Kasumi-1 (cell line): ENCODE results near the gene WDR7.

Source experiments
- DNase-seq, 2 experiments: peaks; one replicate each; lab custom pipeline; 2025; lab: John Stamatoyannopoulos, UW

WDR7 gene

DNA sequence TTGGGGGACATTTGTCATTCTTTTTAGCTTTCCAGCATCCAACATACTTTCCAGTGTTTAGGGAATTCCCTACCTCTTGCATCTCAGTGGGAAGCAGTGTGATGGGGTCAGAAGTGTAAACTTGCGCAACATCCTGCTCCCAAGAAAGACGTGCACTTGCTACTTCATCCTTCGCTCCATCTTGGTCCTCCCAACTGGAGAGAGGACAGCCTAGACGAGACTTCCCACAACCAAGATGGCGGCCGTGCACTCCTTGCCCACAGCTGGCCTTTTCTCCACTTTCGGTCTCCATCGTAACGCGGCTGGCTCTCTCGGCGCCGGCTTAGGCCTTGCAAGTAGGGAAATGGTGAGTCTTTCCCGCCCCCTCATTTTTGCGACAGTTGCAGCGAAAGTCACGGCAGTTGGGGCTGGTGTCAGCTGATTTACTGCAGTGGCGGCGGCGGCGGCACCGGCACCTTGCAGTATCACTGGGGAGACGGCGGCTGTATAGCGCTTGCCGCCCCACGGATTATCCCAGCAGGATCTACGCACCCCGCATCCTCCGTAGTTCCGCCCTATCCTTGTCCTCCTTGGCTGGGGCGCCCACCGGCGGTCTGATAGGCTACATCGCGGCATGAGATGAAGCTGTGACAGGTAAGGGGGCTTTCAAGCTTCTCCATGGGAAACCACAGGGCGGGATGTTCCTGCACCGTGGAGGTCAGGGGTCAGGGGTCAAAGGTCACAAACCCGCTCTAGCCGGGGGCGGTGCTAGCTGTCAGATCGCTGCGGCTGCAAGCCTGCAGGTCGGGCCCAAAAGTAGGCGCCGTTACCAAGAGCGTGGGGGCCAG, at the start of gene WDR7:
Gene WDR7 (plus strand): TSS at position 416 of the 827 bp plus-strand sequence. CDS start 21,157 bp downstream, outside the sequence.
- peak; percentile 96 to 98 for DNase-seq

DNA sequence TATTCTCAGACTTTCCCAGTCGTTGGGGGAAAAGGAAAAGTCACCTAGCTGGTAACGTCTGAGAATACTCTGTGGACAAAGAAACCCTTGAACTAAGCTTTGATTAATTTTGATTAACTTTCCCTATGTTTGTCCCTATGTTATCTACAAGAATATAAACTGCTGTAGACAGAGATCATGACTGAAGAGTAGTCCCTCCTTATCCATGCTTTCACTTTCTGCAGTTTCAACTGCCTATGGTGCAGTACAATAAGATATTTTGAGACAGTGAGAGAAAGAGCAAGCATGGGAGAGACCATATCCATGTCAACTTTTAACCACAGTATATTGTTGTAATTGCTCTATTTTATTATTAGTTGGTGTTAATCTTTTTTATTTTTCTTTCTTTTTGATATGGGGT, 44.5 kb upstream of the WDR7 start:
- DNase-seq = no peak

DNA sequence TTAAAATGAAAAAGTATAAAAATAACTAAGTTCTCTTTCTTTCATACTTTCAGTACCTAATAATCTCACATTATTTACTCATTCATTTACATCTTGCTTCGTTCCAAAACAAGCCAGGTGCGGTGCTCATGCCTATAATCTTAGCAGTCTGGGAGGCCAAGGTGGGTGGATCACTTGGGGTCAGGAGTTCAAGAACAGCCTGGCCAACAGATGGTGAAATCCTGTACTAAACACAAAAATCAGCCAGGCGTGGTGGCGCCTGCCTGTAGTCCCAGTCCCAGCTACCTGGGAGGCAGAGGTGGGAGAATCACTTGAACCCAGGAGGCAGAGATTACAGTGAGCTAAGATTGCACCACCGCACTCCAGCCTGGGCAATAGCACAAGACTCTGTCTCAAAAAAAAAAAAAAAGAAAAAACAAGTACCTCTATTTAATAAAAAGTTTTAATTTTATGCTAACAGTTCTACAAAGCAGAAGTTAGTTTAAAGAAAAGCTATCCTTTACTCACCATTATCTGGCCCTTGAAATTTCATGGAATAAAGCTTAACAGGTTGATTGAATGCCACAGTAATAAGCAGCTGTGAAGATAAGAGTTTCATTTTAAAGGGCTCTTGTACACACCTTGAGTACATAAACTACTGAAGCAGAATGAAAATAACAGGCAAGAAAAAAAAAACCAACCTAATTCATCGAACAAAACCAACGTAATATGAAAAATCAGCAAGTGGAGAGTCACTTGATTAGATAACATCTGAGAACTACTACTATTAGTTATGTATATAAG, 35.2 kb upstream of the WDR7 start:
- no peak for DNase-seq

DNA sequence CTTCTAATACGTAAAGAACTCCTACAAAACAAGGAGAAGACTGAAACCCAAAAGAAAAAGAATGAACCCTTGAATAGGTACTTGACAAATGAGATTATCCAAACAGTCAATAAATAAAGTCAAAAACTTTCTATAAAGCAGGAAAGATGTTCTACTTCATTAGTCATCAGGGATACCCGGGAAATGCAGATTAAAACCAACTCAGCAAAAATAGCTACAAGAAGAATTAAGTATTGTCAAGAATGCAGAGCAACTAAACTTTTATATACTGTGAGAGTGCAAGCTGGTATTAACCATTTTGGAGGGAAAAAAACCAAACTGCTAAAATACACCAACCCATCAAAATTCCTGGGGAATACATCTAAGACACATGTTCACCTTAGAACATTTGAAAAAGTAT, 23.2 kb upstream of the WDR7 start:
- no peak for DNase-seq

DNA sequence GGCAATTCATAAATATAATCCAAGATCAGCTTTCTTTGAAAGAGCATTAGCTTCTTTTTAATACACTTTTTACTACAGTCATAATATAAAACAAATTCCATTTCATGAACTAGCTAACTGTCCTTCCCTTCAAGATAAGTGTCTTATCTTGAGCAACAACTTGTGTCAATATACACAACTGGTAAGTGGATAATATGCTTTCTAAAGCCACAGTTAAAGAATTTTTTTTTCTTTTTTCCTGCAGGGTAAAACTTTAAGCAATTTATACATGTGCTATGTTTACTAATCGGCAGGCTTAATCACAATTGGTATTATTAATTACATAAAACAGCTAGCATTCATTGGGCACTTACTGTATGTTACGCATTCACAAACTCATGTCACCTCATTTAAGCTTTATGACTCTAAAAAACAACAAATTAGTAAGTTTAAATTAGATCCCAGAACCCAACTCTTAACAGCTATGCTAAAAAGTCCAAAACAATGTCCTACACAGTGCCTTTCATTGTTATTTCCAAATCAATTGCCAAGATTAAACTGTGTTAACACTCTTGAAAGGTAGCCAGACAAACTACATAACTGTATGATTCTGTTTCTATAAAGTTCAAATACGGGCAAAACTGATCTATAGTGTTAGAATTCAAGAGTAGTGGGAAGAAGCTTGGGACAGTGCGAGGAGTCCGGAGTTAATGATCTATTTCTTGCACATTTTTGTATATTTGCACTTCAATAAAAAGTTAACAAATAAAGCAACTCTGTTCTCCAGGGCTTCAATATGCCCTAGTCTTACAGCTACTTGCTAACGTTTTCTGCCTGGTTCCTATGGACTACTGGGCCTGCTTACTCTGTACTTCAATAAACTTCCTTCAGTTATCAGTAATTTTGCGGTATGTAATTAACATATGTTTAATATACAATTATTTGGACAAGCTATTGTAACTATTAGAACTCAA, 18.8 kb upstream of the WDR7 start:
- no peak for DNase-seq

DNA sequence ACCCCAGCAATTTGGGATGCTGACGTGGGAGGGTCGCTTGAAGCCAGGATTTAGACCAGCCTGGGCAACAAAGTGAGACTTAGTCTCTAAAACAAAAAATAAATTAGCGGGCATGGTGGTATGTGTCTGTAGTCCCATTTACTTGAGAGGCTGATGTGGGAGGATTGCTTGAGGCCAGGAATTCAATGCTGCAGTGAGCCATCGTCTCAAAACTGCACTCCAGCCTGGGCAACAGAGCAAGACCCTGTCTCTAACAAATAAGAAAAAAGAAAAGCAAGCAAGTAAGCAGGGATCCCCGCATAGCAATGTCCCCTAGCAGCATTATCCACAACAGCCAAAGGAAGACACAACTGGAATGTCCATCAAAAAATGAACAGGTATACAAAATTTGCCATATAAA, 16.2 kb upstream of the WDR7 start:
- DNase-seq = no peak

DNA sequence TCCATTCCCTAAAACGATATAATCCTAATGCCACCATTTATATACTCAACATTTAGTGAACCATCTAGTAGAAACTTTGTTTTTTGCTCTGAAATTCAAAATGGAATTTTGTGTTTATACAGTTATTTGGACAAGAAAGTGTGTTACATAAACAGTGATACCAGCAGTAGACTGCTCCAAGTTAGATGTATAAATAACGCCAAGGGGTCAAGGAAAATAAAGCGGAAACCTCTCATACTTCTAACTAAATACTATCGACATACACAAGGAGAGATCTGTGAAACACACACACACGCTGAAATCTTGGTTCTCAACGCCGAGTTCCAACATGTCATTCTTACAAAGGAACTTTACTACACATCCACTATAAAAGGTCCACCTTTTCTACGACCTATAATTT, 14.0 kb upstream of the WDR7 start:
- peak in 1 of 2 experiments; percentile 11 for DNase-seq

DNA sequence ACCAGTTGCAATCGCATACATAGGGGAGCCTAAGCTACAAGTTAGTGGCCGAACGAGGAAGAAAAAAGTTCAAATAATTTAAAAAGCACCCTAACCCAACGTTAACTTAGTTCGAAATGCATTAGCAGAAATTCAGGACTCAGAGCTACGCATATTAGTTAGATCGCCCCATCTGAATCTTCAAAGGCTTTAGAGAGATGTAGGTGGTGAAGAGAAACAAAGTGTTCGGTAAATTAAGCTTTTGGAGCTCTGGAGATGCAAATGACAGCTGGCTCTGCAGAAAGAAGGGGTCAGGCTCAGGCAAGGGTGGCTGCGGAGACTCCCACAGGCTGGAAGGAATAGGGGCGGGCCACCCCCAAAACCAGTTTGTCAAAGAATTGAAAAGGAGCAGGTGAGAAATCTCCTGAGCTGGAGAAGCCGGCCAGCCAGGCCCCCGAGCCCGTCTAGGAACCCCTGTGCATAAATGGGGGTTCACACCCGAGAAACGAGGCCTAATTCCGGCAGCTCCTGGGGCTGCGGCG, 13.4 kb upstream of the WDR7 start:
- peak in 1 of 2 experiments; percentile 27 for DNase-seq

DNA sequence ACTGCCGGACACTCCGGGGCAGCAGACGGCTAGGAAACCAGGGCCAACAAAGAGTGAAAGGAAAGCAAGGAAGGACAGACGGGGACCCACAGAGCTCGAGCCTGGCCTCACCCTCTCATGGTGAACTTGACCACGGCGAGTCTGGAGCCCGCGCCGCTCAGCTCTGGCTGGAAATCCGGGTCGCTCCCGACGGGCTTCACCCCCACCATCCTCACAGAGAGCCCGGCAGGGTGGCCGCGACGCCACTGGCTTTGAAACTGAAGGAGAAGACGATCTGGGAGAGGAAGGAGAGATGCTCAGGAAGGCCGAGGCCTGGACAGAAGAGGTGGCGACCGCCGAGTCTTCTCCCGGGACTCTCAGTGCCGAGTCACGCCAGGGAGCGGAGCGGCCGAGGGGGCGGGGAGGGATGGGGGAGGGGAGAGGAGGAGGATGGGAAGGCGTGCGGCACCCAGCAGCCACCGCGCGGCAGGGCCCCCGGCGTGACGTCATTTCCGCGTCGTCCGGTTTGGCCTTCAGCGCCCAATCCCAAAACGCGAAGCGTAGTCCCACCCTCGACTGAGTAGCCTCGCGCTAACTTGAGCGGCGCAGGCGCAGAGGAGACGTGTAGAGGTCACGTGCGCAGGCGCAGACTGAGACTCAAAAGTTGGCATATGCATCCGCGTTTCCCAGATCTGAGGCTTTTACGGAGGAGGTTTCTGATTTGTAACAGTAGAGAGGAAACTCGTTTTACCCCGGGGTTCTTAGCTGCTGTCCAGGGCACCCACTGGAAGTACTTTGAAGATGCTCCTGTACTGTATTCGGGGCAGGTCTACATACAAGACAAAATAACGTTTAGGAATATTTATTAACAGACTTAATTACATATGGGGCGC, 12.7 kb upstream of the WDR7 start, which contains the start of gene TXNL1:
Gene TXNL1 (minus strand): TSS at position 361 of the 872 bp plus-strand sequence. CDS start 152 bp downstream, at position 209.
- DNase-seq = peak; percentile 96

DNA sequence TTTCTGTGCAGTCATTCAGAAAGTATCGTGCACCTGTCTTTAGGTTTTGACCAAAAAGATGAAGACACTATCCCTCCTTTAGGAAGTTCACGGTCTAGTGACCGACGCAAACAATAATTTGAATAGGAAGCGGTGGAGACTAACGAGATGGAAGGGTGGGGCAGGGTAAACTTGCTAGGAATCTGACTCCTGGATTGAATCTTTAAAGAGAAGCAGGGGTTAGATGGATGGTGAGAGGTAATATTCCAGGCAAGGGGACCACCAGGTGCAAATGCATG, 12.1 kb upstream of the WDR7 start:
- DNase-seq = no peak

DNA sequence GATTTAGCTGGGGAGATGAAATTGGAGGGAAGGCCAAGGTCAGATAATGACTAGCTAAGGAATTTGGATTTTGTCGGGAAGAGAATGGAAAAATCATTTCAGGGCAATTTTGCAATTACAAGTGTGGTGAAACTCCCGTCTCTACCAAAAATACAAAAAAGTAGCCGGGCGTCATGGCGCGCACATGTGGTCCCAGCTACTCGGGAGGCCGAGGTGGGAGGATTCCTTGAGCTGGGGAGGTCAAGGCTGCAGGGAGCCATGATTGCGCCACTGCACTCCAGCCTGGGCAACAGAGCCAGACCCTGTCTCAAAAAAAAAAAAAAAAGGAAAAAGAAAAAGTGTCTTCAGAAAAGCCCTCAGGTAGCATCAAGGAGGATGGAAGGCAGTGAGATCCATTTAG, 11.6 kb upstream of the WDR7 start:
- no peak for DNase-seq

DNA sequence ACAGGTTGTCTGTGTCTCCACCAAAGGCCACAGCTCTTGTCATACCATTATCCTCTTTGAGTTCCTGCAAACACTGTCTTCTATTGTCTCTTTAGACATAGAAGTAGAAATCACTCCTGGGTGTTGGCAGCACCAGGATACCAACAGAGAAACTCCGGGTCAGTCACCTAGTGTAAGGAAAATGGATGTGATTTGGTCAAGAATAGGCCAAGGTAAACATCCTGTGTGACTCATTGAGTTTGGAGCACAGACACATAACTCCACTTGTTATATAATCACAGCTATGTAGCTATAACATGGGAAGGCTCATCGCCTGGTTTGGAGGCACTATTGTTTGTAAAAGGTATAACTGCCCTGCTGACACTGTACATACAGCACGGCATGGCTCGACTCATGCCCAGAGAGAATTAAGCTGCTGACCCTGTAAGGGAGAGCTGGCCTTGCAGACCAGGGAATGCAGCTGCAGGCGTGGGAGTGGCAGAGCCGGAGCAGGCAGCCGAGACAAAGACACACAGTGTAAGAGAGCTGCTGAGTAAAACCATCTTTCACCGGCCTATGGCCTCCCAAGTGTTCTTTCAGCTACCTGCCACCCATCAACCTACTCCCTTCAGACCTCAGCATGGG, 9.3 kb upstream of the WDR7 start:
- DNase-seq = no peak

DNA sequence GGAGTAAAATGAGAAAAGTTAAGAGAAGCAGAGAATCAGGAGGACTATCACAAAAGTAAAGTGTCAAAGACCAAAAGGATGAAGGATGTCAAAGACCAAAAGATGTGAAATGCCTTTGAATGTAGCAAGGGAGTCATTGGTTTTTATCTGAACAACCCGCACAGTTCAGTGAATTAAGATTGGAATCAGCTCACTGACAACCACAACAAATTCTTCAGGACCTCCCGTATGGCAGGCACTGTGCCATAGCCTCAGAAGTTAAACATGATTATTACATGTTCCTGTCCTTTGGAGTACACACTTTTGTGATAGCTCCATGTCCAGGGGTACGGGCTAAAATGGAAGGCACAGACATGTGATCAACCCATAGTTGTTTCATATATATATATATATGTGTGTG, 7.8 kb upstream of the WDR7 start:
- no peak for DNase-seq

DNA sequence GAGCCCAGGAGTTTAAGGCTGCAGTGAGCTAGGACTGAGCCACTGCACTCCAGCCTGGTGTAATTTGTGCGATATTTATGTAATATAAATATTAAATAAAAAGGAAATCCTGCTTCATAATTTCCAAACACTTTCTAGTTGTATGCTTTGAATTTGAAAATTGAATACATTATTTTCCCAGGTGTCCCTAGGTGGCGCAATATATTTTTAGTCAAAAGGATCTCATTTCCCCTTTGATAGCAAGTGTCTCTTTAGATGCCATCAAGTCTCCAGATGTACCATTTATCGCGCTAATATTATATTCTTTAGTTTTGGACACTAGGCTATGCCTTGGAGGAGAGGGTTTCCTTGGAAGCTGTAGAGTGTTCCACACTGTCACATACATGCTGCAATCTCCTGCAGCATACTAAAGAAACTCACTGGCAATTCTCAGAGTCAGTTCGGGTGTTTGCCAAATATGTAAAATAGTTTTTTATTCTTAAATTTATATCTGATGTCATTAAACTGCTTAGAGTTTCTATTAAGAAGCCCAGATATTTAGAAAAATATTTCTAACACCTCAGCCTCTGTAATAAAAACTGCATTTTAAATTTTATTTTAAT, 5.6 kb upstream of the WDR7 start:
- peak; percentile 30 to 44 for DNase-seq

DNA sequence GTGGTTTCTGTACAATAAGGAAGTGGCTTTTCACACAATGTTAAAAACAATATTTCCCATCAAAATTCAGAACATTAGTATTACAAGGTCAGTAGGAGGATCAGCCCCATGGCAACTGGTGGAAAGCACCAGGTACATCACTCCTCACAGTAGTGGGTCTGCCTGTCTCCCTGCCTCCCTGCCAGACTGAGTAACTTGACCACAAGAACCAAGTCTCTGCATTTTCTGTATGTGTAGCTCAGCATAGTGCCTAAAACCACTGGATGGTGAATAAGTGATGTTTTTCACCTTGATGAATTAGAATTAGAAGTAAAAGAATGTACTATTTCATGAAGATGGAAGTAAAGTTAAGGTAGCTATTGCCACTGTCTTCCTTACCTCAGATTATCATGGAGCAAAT, 4.1 kb upstream of the WDR7 start:
- DNase-seq = no peak

DNA sequence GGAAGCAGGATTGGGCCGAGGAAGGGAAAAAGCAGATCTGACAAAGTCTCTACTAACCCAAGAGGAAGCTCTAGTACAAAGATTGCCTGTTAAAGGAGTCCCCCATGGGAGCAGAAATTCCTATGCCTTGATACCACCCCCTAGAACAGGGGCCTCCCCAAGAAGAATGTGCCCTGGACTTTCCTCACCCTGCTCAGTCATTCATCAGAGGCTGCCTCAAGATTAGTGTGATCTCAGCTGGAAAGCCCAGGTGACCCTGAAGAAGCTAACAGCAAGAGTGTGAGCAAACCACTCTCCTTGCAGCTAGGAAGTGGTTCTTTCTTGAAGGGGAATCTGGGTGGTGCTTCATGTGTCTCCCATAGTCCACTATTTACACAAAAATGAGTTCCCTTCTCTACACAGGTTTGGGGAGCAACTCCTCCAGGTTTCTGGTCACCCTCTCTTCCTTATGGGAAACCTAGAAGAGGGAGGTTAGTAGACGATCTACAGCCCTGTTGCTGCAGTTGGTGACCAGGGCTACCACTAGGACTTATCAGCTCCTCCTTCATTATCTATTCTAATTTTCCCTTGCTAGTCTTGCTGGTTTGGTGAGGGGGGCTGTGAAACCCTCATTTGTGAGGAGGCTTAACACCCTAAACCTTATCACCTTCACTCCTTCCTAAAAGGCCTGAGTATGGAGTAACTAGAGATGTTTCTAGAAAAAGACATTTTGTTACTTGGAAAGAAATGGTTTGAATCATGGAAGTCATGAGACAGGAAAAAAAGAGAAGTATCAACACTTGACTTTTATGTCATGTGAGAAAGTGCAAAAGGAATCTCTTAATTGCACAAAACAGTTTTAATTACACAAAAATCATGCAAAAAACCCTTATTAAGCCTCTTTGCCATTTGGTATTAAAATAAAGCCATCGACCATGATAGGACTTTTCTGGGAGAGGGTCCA, 2.9 kb upstream of the WDR7 start:
- DNase-seq = no peak

DNA sequence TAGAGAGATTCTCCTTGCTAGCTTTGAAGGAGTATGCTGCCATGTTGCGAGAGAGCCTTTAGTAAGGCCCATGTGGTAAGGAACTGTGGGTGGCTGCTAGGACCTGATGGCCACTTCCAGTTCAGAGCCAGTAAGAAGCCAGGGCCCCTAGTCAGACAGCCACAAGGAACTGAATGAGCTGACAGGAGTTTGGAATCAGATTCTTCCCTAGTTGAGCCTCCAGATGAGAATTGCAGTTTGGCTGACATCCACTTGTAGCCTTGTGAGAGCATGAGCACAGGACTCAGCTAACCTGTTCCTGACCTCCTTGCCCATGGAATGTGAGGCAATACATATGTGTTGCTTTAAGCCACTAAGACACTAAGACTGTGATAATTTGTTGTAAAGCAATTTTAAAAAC, 1.2 kb upstream of the WDR7 start:
- DNase-seq = no peak

DNA sequence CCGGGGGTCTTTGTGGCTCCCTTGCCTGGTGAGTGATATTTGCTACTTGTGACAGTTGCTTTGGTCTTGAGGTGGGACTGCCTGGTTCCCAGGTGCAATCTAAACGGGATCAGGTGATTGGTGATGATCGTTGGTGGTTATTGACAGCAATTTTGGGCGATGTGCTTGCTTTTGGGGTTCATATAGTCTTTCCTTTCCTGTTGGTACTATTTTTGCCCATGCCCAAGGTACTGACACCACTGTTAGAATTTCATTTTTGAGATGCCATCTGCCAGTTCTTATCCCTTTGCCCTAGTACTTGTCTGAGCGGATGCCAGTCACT, 573 bp downstream of the WDR7 start:
- no peak for DNase-seq

DNA sequence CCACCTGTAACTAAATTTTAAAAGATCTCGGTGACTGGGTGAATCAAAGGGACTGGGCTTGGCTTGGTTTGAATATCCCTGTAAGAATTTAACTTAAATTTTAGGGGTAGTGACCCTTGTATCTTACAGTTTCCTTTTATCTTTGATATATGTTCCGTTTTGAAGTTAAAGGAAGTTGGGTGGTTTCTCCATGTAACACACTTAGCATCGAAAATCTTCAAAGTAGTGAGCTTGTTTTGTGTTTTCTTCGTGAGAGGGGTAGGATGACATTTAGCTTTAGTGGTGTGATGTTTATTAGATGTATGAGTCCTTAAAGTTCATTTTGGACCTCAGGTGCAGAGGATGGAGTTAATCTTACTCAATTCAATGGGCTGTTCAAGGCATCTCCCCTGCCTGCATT, 1.6 kb downstream of the WDR7 start:
- peak in 1 of 2 experiments; percentile 14 for DNase-seq
